Naive thymus-derived CD8-positive, alpha-beta T cell (primary cell): Measurements from ENCODE around the gene PP2D1. TPM values are rescaled to one million over a fixed set of nuclear protein-coding genes. Genes with fewer than 3 reads are reported as not detected.

Experiments
- ATAC-seq, 2 donors: fragments of 150-1000 bp; cut with Tn5 transposase in 1 of 2; sonication (Bioruptor Pico), chemical (Tn5 transposase) in 1 of 2; 1 replicate in 1 of 2; 2 replicates in 1 of 2; pipeline ENCODE4 v1.10.0; 2021; ENCODE audit warnings: mild to moderate bottlenecking in 2 of 2, moderate library complexity in 2 of 2
- POLR2A ChIA-PET: fragments of 350-600 bp; sonication (Branson Sonifier 250); formaldehyde crosslinking; loops from one replicate; lab custom pipeline; 2021; ENCODE audit warnings: antibody characterized with exemption; lab: Charles Lee
- DNase-seq, 10 donors: peaks; one replicate each; pipeline versions ENCODE4 v3.0.0 to v3.0.0-alpha.2; 2020 to 2022
- H3K27ac Mint-ChIP-seq, 10 donors: one replicate each; pipeline ENCODE4 v1.8.0; 2020 to 2022; ENCODE audit warnings: mild to moderate bottlenecking in 10 of 10, mixed read lengths in 10 of 10, moderate library complexity in 4 of 10, inconsistent platforms in 1 of 10
- H3K27me3 Mint-ChIP-seq, 5 donors: one replicate each; pipeline ENCODE4 v1.8.0; 2021 to 2022; ENCODE audit warnings: mixed read lengths in 5 of 5
- H3K36me3 Mint-ChIP-seq, 3 donors: one replicate each; pipeline ENCODE4 v1.8.0; 2020 to 2022; ENCODE audit warnings: mixed read lengths in 3 of 3, mild to moderate bottlenecking in 2 of 3, inconsistent platforms in 1 of 3
- H3K4me1 Mint-ChIP-seq, 4 donors: one replicate each; pipeline ENCODE4 v1.8.0; 2021 to 2022; ENCODE audit warnings: mixed read lengths in 4 of 4
- H3K4me3 Mint-ChIP-seq, 10 donors: one replicate each; pipeline ENCODE4 v1.8.0; 2020 to 2022; ENCODE audit warnings: mild to moderate bottlenecking in 10 of 10, mixed read lengths in 10 of 10, moderate library complexity in 6 of 10, inconsistent platforms in 1 of 10
- H3K9me3 Mint-ChIP-seq, 9 donors: one replicate each; pipeline ENCODE4 v1.8.0; 2020 to 2022; ENCODE audit warnings: mixed read lengths in 9 of 9, mild to moderate bottlenecking in 3 of 9, inconsistent platforms in 1 of 9, moderate library complexity in 1 of 9
- polyA plus RNA-seq, 3 donors: library from polyadenylated mRNA; unstranded; fragments of 300-500 nt; fragmentation: Illumina TruSeq; gene quantifications; one replicate each; pipeline ENCODE4 v1.2.3, GENCODE V29; 2021
- total RNA-seq, 8 experiments: library from RNA in 2 of 8; stranded (reverse) in 2 of 8; gene quantifications; one replicate each; pipeline ENCODE4 v1.2.3 and lab custom pipeline; 2021 to 2026

The PP2D1 gene
- total and polyA plus RNA-seq, 5 experiments from 2014 or later: 0.33 to 0.98 (median 0.34) TPM; not detected in 2

GRCh38 chr3:19954676-19955075 lies 57.4 kb downstream of the PP2D1 start:
- DNase-seq: no peak
- peaks cover 23 to 81% (median 66%) of the 10 kb centered on the region in 4 donors for H3K4me1 Mint-ChIP-seq
- H3K36me3 Mint-ChIP-seq: peaks cover 0 to 72% (median 18%) of the 10 kb centered on the region in 3 donors
- ATAC-seq: no peak
- no peaks in the 10 kb centered on the region for H3K27me3 Mint-ChIP-seq
- no peaks in the 10 kb centered on the region for H3K9me3 Mint-ChIP-seq
- H3K4me3 Mint-ChIP-seq: peak overlapping the region in 1 of 10 donors; percentile 29
- peak overlapping the region in 2 of 10 donors; percentile 7 to 8 for H3K27ac Mint-ChIP-seq
- POLR2A ChIA-PET: no interaction called here

GRCh38 chr3:19950316-19950715 lies 61.7 kb downstream of the PP2D1 start:
- POLR2A ChIA-PET: no interaction called here
- ATAC-seq: no peak

GRCh38 chr3:19948226-19948591 lies 63.9 kb downstream of the PP2D1 start:
- peak overlapping the region; percentile 95 to 100 (median 99) for H3K4me3 Mint-ChIP-seq
- peak overlapping the region; percentile 98 to 100 (median 99) for H3K27ac Mint-ChIP-seq
- DNase-seq (no peak), ATAC-seq (no peak)
- H3K9me3 Mint-ChIP-seq: no peaks in the 10 kb centered on the region
- no peaks in the 10 kb centered on the region for H3K27me3 Mint-ChIP-seq
- H3K36me3 Mint-ChIP-seq: peaks cover 0 to 23% (median 5%) of the 10 kb centered on the region in 3 donors
- peaks cover 18 to 66% (median 53%) of the 10 kb centered on the region in 4 donors for H3K4me1 Mint-ChIP-seq
- POLR2A ChIA-PET: interaction anchor here (1.0 to 4.3 kb wide), 6 partner anchors 9 to 238 kb away, joined by 4 to 28 read pairs (median 5); partner anchors contain the start of genes KAT2B and SGO1

More at GRCh38 chr3:19950316-19950715, 61.7 kb downstream of the PP2D1 start:
- no peak for DNase-seq
- Mint-ChIP-seq H3K27me3 (no peaks in the 10 kb centered on the region), H3K27ac (no peak overlapping the region), H3K4me3 (peak overlapping the region in 1 of 10 donors; percentile 22), H3K9me3 (no peaks in the 10 kb centered on the region), H3K4me1 (peaks cover 18 to 83% (median 67%) of the 10 kb centered on the region in 4 donors), H3K36me3 (peaks cover 0 to 43% (median 14%) of the 10 kb centered on the region in 3 donors)

- Mint-ChIP-seq H3K27ac (peak overlapping the region; percentile 98 to 100 (median 99)), H3K4me1 (peaks cover 18 to 61% (median 52%) of the 10 kb centered on the region in 4 donors), H3K9me3 (no peaks in the 10 kb centered on the region), H3K36me3 (peaks cover 0 to 19% (median 5%) of the 10 kb centered on the region in 3 donors), H3K27me3 (no peaks in the 10 kb centered on the region), H3K4me3 (peak overlapping the region; percentile 95 to 100 (median 99))
- peak; percentile 37 to 43 for ATAC-seq
- POLR2A ChIA-PET: interaction anchor here (0.6 to 4.3 kb wide), 8 partner anchors 9 to 239 kb away, joined by 4 to 28 read pairs (median 4); partner anchors contain the start of genes KAT2B and SGO1
- DNase-seq: peak in 9 of 10 donors; percentile 20 to 74 (median 60)
Observed at GRCh38 chr3:19947549-19948225, 64.4 kb downstream of the PP2D1 start.

- H3K9me3 Mint-ChIP-seq: no peaks in the 10 kb centered on the region
- no peaks in the 10 kb centered on the region for H3K27me3 Mint-ChIP-seq
- peak; percentile 87 to 98 (median 96) for DNase-seq
- peak within 1 kb of the TSS; percentile 95 to 100 (median 99) for H3K4me3 Mint-ChIP-seq
- peak; percentile 80 to 83 for ATAC-seq
- peaks cover 0 to 15% (median 5%) of the 10 kb centered on the region in 3 donors for H3K36me3 Mint-ChIP-seq
- POLR2A ChIA-PET: interaction anchor here (0.6 to 4.3 kb wide), 10 partner anchors 10 to 239 kb away, joined by 3 to 28 read pairs (median 4); partner anchors contain the start of genes KAT2B and SGO1
- peak within 1 kb of the TSS; percentile 98 to 100 (median 99) for H3K27ac Mint-ChIP-seq
- H3K4me1 Mint-ChIP-seq: peaks cover 18 to 55% (median 48%) of the 10 kb centered on the region in 4 donors
Observed at GRCh38 chr3:19946832-19947548, 65.1 kb downstream of the PP2D1 start, which contains the start of gene RAB5A. TSS of gene RAB5A (plus strand) at chr3:19947097. CDS start at chr3:19950899, 3,802 bp downstream.

GRCh38 chr3:19945969-19946831 lies 65.9 kb downstream of the PP2D1 start:
- DNase-seq (peak in 2 of 10 donors; percentile 2 to 14), ATAC-seq (peak; percentile 0 to 10)
- no peaks in the 10 kb centered on the region for H3K27me3 Mint-ChIP-seq
- peaks cover 0 to 8% (median 5%) of the 10 kb centered on the region in 3 donors for H3K36me3 Mint-ChIP-seq
- peak overlapping the region; percentile 95 to 100 (median 99) for H3K4me3 Mint-ChIP-seq
- H3K4me1 Mint-ChIP-seq: peaks cover 14 to 49% (median 41%) of the 10 kb centered on the region in 4 donors
- POLR2A ChIA-PET: interaction anchor here (0.6 to 4.3 kb wide), 5 partner anchors 92 to 240 kb away, joined by 3 to 28 read pairs (median 4); partner anchors contain the start of genes KAT2B and SGO1
- H3K27ac Mint-ChIP-seq: peak overlapping the region; percentile 98 to 100 (median 99)
- no peaks in the 10 kb centered on the region for H3K9me3 Mint-ChIP-seq

- Mint-ChIP-seq H3K36me3 (peaks cover 0 to 1% (median 0%) of the 10 kb centered on the region in 3 donors), H3K4me1 (peaks cover 11 to 42% (median 36%) of the 10 kb centered on the region in 4 donors), H3K27me3 (peaks cover 0 to under 1% (median 0%) of the 10 kb centered on the region in 5 donors), H3K27ac (peak overlapping the region in 9 of 10 donors; percentile 70 to 100 (median 99)), H3K9me3 (no peaks in the 10 kb centered on the region), H3K4me3 (peak overlapping the region; percentile 56 to 100 (median 98))
- POLR2A ChIA-PET: interaction anchor here (0.6 to 4.3 kb wide), 3 partner anchors 96 to 124 kb away, joined by 3 to 28 read pairs (median 4); partner anchors contain the start of gene KAT2B
- ATAC-seq: no peak
- DNase-seq: no peak
Observed at GRCh38 chr3:19945534-19945933, 66.5 kb downstream of the PP2D1 start.

GRCh38 chr3:19940643-19941042 lies 71.4 kb downstream of the PP2D1 start:
- ATAC-seq: no peak
- H3K4me1 Mint-ChIP-seq: peaks cover 0 to 7% (median 2%) of the 10 kb centered on the region in 4 donors
- POLR2A ChIA-PET: no interaction called here
- peaks cover 0 to 20% (median 5%) of the 10 kb centered on the region in 5 donors for H3K27me3 Mint-ChIP-seq
- H3K36me3 Mint-ChIP-seq: no peaks in the 10 kb centered on the region
- no peak overlapping the region for H3K4me3 Mint-ChIP-seq
- H3K9me3 Mint-ChIP-seq: no peaks in the 10 kb centered on the region
- H3K27ac Mint-ChIP-seq: no peak overlapping the region
- no peak for DNase-seq

- H3K27me3 Mint-ChIP-seq: peaks cover 2 to 31% (median 14%) of the 10 kb centered on the region in 5 donors
- no peaks in the 10 kb centered on the region for H3K36me3 Mint-ChIP-seq
- POLR2A ChIA-PET: no interaction called here
- no peak overlapping the region for H3K27ac Mint-ChIP-seq
- DNase-seq (no peak), ATAC-seq (no peak)
- no peak overlapping the region for H3K4me3 Mint-ChIP-seq
- H3K9me3 Mint-ChIP-seq: no peaks in the 10 kb centered on the region
- H3K4me1 Mint-ChIP-seq: peaks cover 0 to 8% (median 2%) of the 10 kb centered on the region in 4 donors
Observed at GRCh38 chr3:19938295-19938627, 73.8 kb downstream of the PP2D1 start.

- ATAC-seq (no peak), DNase-seq (no peak)
- H3K4me3 Mint-ChIP-seq: no peak overlapping the region
- peaks cover 2 to 36% (median 16%) of the 10 kb centered on the region in 5 donors for H3K27me3 Mint-ChIP-seq
- H3K4me1 Mint-ChIP-seq: peaks cover 0 to 8% (median 2%) of the 10 kb centered on the region in 4 donors
- peak overlapping the region in 1 of 10 donors; percentile 12 for H3K27ac Mint-ChIP-seq
- no peaks in the 10 kb centered on the region for H3K36me3 Mint-ChIP-seq
- POLR2A ChIA-PET: no interaction called here
- no peaks in the 10 kb centered on the region for H3K9me3 Mint-ChIP-seq
Observed at GRCh38 chr3:19937459-19938294, 74.4 kb downstream of the PP2D1 start.
